HG02885 (cell line): ENCODE results near the gene QSOX2.

Experiments
- ATAC-seq: cut with Tn5 transposase; IDR thresholded peaks from one replicate; pipeline ENCODE4 v1.9.1; 2021; ENCODE audit warnings: mild to moderate bottlenecking; ENCODE audit not compliant: unreplicated experiment, poor library complexity

The QSOX2 gene

DNA sequence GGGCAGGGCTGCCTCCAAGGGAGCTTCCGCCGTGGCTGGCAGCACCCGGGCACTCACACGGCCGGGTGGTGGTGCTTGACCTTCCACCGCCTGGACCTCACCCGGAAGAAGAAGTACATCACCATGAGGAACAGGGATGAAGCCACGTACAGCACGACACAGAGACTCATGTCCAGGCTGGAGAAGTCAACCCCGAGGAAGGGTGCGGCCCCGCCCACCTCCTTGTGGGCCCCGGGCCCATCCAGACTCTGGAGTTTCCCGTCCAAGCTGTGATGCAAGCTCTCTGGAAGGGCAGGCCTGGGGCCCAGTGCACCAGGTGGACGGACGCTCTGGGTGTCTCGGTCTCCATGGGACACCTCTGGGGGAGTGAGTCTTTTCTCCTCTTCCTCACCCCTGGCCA lies 36.9 kb downstream of the QSOX2 start:
- no peak for ATAC-seq

- ATAC-seq: no peak
Observed at GRCh38 chr9:136207616-136208015, 38.0 kb downstream of the QSOX2 start.

DNA sequence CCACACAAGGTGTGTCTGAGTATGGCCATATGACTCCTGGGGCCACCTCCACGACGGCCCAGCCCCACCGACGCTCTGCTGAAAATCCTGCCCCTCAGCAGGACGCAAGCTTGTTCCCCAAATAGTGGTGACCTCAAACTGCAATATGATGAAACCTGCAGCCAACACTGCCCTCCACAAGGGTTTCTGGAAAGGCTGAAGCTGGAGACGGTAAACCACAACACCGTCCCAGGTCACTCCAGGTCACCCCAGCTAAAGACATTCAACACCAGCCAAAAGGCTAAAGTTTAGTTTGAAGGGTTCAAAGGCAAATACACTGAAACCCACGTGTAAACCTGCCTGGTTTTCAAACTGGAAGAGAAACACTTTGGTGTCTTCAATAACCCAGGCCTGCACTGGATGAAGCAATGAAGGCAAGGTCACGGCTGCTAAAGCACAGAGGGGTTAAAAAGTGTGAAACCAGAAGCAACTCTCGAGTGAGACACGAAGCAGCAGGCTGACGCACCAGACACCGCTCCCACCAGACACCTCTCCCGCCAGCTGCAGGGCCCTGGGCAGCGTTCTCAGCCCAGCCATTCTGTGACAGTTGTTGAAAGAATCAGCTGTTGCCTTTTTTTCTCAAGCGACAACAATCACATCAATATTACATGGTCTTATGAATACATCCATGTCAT lies 38.9 kb downstream of the QSOX2 start:
- no peak for ATAC-seq

DNA sequence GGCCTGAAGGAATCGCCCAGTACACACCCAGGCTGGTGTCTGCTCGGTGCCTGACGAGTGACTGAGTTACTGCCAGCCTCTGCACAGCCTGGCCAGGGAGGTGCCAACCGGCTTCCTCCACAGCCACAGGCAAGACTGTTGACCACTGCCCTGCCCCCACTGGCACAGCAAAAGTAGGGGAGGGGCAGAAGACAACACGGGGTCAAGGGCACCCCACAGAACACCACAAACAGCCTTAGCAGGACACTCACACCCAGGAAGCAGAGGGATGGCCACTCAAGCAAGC lies 40.0 kb downstream of the QSOX2 start:
- no peak for ATAC-seq

- no peak for ATAC-seq
Observed at GRCh38 chr9:136204838-136205706, 40.5 kb downstream of the QSOX2 start, which contains the start of gene LHX3. Gene LHX3 (minus strand): TSS chr9:136205128. CDS start chr9:136205012, 116 bp downstream.

DNA sequence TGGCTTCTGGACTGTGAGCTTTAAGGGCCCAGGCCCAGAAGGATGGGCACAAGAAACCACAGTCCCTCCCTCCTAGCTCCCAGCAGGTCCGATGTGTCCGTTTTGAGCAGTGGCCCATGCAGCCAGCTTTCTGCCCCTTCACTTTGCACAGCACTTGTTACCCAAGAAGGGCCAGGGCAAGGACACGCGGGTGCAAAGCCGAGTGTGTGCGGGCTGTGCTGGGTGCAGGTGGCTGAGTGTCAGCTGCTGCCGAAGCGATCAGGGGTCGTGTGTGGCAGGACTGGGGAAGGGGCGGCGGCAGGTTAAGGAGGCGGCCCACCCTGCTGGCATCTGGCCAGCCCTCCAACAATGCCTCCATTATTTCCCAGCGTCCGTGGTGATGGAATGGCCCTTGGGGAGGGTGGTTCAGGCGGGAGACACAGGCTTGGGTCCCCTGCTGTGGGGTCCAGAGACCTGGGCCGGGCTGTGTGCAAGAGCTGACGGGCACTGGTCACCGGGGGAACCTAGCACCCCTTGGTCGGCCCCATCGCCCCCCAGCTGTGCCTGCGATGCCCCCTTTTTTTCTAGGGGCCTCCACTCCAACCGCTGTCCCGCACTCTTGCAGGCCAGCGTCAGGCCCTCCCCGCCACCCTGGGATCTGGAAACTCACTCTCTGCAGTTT lies 41.3 kb downstream of the QSOX2 start:
- no peak for ATAC-seq

- ATAC-seq: no peak
Observed at GRCh38 chr9:136203408-136204144, 42.0 kb downstream of the QSOX2 start.

DNA sequence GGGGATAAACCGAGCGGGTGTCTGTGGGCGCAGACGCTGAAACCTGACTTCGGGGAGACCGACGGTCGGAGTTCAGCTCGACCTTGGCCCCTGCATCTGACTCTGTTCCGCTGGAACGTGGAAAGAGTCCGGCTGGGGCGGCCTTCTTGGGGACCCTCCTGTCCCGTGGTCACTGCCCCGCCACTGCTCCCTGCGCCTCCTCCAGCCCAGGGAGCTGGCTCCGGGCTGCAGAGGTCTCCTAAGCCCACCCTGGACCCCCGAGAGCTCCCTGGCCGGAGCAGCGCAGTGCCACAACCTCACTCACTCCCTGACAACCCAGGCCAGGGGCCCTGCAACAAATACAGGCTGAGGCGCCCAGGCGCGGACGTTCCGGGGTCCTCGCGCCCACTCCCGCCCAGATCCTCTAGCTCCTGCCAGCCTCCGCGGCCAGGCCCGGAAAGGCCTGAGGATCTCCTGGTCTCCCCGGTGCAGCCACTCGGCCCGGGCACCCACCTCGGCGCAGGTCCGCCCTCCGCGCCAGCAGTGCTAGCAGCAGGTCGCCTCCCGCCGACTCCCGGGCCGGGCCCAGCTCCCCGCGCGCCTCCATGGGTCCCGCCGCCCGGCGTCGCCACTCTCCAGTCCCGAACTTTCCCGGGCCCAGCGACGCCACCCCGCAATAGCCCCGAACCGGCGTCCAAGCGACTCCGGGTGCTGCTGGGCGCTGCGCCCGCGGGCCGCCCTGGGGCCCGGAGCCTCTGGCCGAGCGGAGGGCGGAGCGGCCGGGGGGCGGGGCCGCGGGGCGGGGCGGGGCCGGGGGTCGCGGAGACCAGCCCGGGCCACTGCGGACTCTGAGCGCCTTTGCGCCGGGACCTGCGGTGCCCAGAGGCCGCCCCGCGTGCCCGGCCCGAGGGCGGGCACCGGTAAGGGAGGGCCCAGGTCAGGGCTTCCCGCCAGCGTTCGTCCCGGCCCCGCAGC lies 42.9 kb downstream of the QSOX2 start:
- no peak for ATAC-seq

GRCh38 chr9:136201609-136202453 lies 43.8 kb downstream of the QSOX2 start:
- no peak for ATAC-seq

DNA sequence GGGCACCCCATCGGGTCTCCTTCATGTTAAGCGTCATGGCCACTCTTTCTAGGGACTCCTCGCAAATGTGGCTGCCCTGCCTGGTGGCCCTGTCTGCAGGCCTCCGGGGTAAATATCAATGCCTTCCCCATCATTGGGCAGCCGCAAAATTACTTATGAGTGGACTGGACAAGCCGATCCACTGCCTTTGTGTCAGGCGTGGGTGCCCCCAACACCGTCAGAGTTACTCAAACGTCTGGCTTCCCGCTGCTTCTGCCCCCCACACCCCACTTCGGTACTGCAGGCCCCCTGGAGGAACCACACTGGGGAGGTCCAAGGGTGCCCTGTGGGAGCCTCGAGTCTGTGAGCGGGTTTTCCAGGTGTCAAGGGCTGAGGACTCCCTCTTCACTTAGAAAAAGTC lies 44.4 kb downstream of the QSOX2 start:
- no peak for ATAC-seq

GRCh38 chr9:136200424-136200823 lies 45.2 kb downstream of the QSOX2 start:
- ATAC-seq: no peak

GRCh38 chr9:136199391-136200288 lies 46.0 kb downstream of the QSOX2 start:
- ATAC-seq: no peak

- no peak for ATAC-seq
Observed at GRCh38 chr9:136198605-136199083, 47.0 kb downstream of the QSOX2 start.

DNA sequence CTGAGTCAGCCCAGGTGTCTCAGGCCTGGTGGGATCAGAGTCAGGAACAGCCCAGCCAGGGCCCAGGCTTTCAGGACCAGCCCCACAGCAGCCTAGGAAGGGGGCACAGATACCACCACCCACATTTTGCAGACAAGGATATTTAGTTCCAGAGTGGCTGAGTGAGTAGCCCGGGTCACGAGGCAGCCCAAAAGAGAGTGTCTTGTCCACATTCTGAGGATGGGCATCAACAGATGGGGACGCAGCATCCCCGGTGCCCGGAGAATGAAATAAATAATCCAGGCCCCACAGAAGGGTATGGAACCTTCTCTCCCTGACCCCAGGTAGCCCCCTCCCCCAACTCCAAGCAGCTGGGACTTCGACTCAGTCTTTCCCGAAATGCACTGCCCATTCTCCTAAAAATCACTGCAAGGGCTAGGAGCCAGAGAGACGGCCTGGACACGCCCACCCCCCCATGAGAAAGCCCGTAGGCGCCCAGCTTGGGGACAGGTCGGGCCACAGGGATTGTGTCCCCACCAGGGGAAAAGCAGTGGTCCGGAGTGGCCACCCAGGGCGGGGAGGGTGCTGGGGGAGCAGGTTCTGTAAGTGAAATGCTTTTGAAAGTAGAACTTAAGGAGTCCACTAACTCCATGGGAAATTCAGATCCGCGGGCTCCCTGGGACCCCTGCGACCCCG lies 47.5 kb downstream of the QSOX2 start:
- no peak for ATAC-seq

DNA sequence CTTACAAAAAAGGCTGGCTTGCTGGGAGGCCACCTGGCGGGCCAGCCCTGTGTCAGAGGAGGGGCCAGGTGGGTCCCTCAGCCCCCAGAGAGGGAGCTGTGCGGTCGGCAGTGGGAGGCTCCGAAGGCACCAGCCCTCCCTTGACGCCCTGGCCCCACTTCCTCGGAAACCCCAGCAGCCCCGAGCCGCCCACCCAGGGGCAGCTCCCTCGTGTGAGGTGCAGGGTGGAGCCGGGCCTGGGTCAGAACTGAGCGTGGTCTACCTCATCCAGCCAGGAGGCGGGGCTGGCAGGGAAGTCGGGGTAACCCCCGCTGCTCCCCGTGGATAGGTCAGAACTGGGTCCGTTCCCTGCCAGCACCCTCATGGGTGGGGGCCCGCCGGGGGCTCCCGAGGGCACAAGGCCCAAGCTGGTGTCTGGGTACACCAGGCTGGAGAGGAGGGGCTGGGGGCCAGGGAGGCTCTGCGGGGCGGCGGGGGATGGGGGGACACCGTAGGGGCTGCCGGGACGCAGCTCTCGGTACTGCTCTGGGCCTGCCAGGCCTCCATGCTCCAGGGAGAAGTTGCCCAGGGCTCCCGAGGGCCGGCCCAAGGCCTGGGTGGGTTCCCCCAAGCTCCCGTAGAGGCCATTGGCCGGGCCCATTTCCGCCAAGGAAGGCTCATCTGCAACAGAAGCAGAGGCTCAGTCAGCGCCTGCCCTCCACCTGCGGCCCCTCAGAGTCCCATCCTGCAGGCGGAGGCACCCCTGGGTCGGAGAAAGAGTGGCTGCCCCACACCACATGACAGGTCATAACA lies 48.3 kb downstream of the QSOX2 start:
- no peak for ATAC-seq

GRCh38 chr9:136196404-136197083 lies 49.1 kb downstream of the QSOX2 start:
- ATAC-seq: no peak
